ENCODE measurements around the gene SHROOM2.

- no peak for TF ChIP-seq POLR2A (IDR thresholded peaks at IDR 0.05; ENCODE audit: low read length)
- no peak for TF ChIP-seq GATA1 (IDR thresholded peaks at IDR 0.05; ENCODE audit: low read depth, low read length)
Measured at GRCh38 chrX:9942086-9942485, 155.9 kb downstream of the SHROOM2 start.
